ENCODE measurements around the gene CACYBP. TPM values are rescaled to one million over a fixed set of nuclear protein-coding genes. Genes with fewer than 3 reads are reported as not detected.

Gene CACYBP
- total and polyA plus RNA-seq, 2 donors (not counting 3 experiments of a cell fraction or from before 2014, with no cell fraction given), result 29.5 to 149 TPM

DNA sequence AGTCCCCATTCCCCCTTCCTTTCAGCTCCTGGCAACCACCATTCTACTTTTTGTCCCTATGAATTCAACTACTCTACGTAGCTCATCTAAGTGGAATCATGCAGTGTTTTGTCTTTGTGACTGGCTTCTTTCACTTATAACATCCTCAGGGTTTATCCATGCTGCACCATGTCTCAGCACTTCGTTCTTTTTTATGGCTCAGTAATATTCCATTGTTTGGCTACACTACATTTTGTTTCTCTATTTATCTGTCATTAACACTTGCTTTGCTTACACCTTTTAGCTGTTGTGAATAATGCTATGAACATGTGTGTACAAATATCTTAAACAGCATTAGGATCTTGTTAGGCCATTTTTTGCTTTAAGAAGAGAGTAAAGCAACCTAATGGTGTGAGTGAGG is 25.0 kb downstream of the CACYBP start:
- peaks cover 25% of the 10 kb centered on the region for H3K79me2 ChIP-seq (ENCODE audit: control insufficient read depth, insufficient read depth, low read length)
- dilution Hi-C loops (cut with MboI; ENCODE audit: extremely low pct_ligation_motif_present, low sequenced_read_pairs) (no loop called here), intact Hi-C loops (cut with micrococcal nuclease) (loop anchor here (10.0 kb wide), 1 partner anchor 480 kb away; no protein-coding TSS in a partner anchor)
- no peak overlapping the region for H2AFZ ChIP-seq (ENCODE audit: low read depth, low read length)
- no peak for FAIRE-seq
- no peak overlapping the region for H3K9ac ChIP-seq (replicated peaks; ENCODE audit: extremely low read depth, insufficient read depth, low read length)
- ChIA-PET POLR2A (interaction anchor here (2.6 kb wide), 1 partner anchor 25 kb away, joined by 20 read pairs; the partner anchor contains the start of gene CACYBP), CTCF (interaction anchor here (1.2 kb wide), 1 partner anchor 100 kb away, joined by 6 read pairs; no protein-coding TSS in a partner anchor)
- TF ChIP-seq JUN (IDR thresholded peaks at IDR 0.05; ENCODE audit: borderline replicate concordance, insufficient read depth, insufficient read length, low read depth) (no peak), GATA2 (IDR thresholded peaks at IDR 0.05; ENCODE audit: insufficient read depth, insufficient read length, low read depth, low read length) (no peak), POLR2A (IDR thresholded peaks at IDR 0.05; ENCODE audit: low read depth, low read length) (no peak), POLR2AphosphoS5 (IDR thresholded peaks at IDR 0.05; ENCODE audit: insufficient read depth, low read depth, low read length) (no peak)
- TF ChIP-seq, protein P1, sequence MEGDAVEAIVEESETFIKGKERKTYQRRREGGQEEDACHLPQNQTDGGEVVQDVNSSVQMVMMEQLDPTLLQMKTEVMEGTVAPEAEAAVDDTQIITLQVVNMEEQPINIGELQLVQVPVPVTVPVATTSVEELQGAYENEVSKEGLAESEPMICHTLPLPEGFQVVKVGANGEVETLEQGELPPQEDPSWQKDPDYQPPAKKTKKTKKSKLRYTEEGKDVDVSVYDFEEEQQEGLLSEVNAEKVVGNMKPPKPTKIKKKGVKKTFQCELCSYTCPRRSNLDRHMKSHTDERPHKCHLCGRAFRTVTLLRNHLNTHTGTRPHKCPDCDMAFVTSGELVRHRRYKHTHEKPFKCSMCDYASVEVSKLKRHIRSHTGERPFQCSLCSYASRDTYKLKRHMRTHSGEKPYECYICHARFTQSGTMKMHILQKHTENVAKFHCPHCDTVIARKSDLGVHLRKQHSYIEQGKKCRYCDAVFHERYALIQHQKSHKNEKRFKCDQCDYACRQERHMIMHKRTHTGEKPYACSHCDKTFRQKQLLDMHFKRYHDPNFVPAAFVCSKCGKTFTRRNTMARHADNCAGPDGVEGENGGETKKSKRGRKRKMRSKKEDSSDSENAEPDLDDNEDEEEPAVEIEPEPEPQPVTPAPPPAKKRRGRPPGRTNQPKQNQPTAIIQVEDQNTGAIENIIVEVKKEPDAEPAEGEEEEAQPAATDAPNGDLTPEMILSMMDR (IDR thresholded peaks at IDR 0.05; ENCODE audit: extremely low read depth in 1 of 2, insufficient read depth in 1 of 2, low read depth in 1 of 2, low read length in 2 of 2), result no peak
- no peaks in the 10 kb centered on the region for H3K9me1 ChIP-seq (replicated peaks; ENCODE audit: control insufficient read depth, extremely low read depth, insufficient read depth, low read length)
- H3K4me2 ChIP-seq (ENCODE audit: insufficient read depth, low read length), result no peak overlapping the region
- no peak overlapping the region for H3K27ac ChIP-seq (ENCODE audit: insufficient read depth, low read depth, low read length)
- H4K20me1 ChIP-seq (replicated peaks; ENCODE audit: control insufficient read depth, extremely low read depth, insufficient read depth, low read length), result no peaks in the 10 kb centered on the region
- no TSS peak for BruUV-seq (replicated peaks)
- no peaks in the 10 kb centered on the region for H3K27me3 ChIP-seq (ENCODE audit: control insufficient read depth in 2 of 2, insufficient read depth in 2 of 2, low read length in 2 of 2)
- H3K4me1 ChIP-seq (ENCODE audit: control insufficient read depth, extremely low read depth, insufficient read depth, low read length), result peaks cover 12% of the 10 kb centered on the region
- no peaks in the 10 kb centered on the region for H3K36me3 ChIP-seq (ENCODE audit: control insufficient read depth in 2 of 2, extremely low read depth in 1 of 2, insufficient read depth in 2 of 2, low read length in 2 of 2)
- no peak for DNase-seq (ENCODE audit: low read depth, low spot score)
- H3K9me3 ChIP-seq (replicated peaks; ENCODE audit: control insufficient read depth, insufficient read depth, low read length), result no peaks in the 10 kb centered on the region
- no peak overlapping the region for H3K4me3 ChIP-seq (replicated peaks in 1 of 3; ENCODE audit: insufficient read depth in 1 of 3, low read depth in 1 of 3, low read length in 3 of 3)

DNA sequence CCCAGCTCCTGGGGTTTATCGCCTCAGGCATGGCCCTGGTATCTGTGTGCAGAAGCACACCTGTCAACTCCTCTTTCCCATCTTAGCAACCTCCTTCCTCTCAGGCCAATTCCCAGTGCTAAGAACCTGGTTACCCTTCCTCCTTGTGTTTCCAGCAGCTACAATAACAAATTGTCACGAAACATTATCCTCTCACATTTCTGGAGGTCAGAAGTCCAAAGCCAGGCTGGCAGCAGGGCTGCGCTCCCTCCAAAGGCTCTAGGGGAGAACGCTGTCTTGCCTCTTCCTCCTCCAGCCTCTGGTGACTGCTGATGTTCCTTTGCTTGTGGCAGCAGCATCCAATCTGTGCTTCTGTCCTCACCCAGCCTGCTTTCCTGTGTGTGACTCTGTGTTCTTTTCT is 34.2 kb downstream of the CACYBP start:
- TF ChIP-seq FOS (IDR thresholded peaks at IDR 0.05; ENCODE audit: borderline replicate concordance, insufficient read depth, low read length) (no peak), POLR2AphosphoS5 (IDR thresholded peaks at IDR 0.05; ENCODE audit: insufficient read depth, low read depth, low read length) (no peak), JUN (IDR thresholded peaks at IDR 0.05; ENCODE audit: borderline replicate concordance, insufficient read depth, insufficient read length, low read depth) (no peak), POLR2A (IDR thresholded peaks at IDR 0.05; ENCODE audit: low read depth, low read length) (no peak), EZH2 (IDR thresholded peaks at IDR 0.05; ENCODE audit: borderline replicate concordance, low read depth, low read length, severe bottlenecking) (no peak)
- TF ChIP-seq, protein P2, sequence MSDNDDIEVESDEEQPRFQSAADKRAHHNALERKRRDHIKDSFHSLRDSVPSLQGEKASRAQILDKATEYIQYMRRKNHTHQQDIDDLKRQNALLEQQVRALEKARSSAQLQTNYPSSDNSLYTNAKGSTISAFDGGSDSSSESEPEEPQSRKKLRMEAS (IDR thresholded peaks at IDR 0.05; ENCODE audit: insufficient read depth, insufficient read length), result no peak
- Histone ChIP-seq H3K9ac (replicated peaks; ENCODE audit: extremely low read depth, insufficient read depth, low read length) (no peak overlapping the region), H3K27ac (ENCODE audit: insufficient read depth, low read depth, low read length) (no peak overlapping the region), H3K4me3 (replicated peaks in 1 of 3; ENCODE audit: insufficient read depth in 1 of 3, low read depth in 1 of 3, low read length in 3 of 3) (no peak overlapping the region), H3K9me1 (replicated peaks; ENCODE audit: control insufficient read depth, extremely low read depth, insufficient read depth, low read length) (no peaks in the 10 kb centered on the region), H3K27me3 (ENCODE audit: control insufficient read depth in 2 of 2, insufficient read depth in 2 of 2, low read length in 2 of 2) (peaks cover 0 to 2% of the 10 kb centered on the region in 2 experiments), H3K4me2 (ENCODE audit: insufficient read depth, low read length) (no peak overlapping the region), H3K9me3 (replicated peaks; ENCODE audit: control insufficient read depth, insufficient read depth, low read length) (no peaks in the 10 kb centered on the region), H4K20me1 (replicated peaks; ENCODE audit: control insufficient read depth, extremely low read depth, insufficient read depth, low read length) (no peaks in the 10 kb centered on the region), H2AFZ (ENCODE audit: low read depth, low read length) (no peak overlapping the region), H3K79me2 (ENCODE audit: control insufficient read depth, insufficient read depth, low read length) (no peaks in the 10 kb centered on the region), H3K36me3 (ENCODE audit: control insufficient read depth in 2 of 2, extremely low read depth in 1 of 2, insufficient read depth in 2 of 2, low read length in 2 of 2) (no peaks in the 10 kb centered on the region), H3K4me1 (ENCODE audit: control insufficient read depth, extremely low read depth, insufficient read depth, low read length) (no peaks in the 10 kb centered on the region)
- CTCF ChIA-PET, result interaction anchor here (7.6 kb wide), 1 partner anchor 91 kb away, joined by 265 read pairs; no protein-coding TSS in a partner anchor
- BruUV-seq (replicated peaks), result no TSS peak
- dilution Hi-C loops (cut with MboI; ENCODE audit: extremely low pct_ligation_motif_present, low sequenced_read_pairs) (no loop called here), intact Hi-C loops (cut with micrococcal nuclease) (no loop called here)
- POLR2A ChIA-PET, result no interaction called here
- DNase-seq (ENCODE audit: low read depth, low spot score), result no peak
- no peak for FAIRE-seq
